Measurements from ENCODE around the gene PTPN7. TPM values are rescaled to one million over a fixed set of nuclear protein-coding genes. Genes with fewer than 3 reads are reported as not detected.
"Not testable (repeated sequence)": the region's sequence is repeated elsewhere in the genome, so short reads cannot be mapped to it uniquely, and the experiment has no call there.

The PTPN7 gene
- total RNA-seq, 1 donor from 2014 or later, result 303 TPM

- intact Hi-C loops (cut with micrococcal nuclease), result no loop called here
Observed at GRCh38 chr1:202154148-202154765, 6.1 kb downstream of the PTPN7 start.

GRCh38 chr1:202153284-202153683 lies 7.1 kb downstream of the PTPN7 start:
- intact Hi-C loops (cut with micrococcal nuclease), result no loop called here

- intact Hi-C loops (cut with micrococcal nuclease), result no loop called here
Observed at GRCh38 chr1:202152399-202152798, 8.0 kb downstream of the PTPN7 start.

- intact Hi-C loops (cut with micrococcal nuclease), result no loop called here
Observed at GRCh38 chr1:202151045-202151444, 9.4 kb downstream of the PTPN7 start.

- intact Hi-C loops (cut with micrococcal nuclease), result no loop called here
Observed at GRCh38 chr1:202150602-202151001, 9.8 kb downstream of the PTPN7 start.

GRCh38 chr1:202150187-202150586 lies 10.2 kb downstream of the PTPN7 start:
- intact Hi-C loops (cut with micrococcal nuclease), result no loop called here

- intact Hi-C loops (cut with micrococcal nuclease), result no loop called here
Observed at GRCh38 chr1:202149566-202149965, 10.8 kb downstream of the PTPN7 start.

- intact Hi-C loops (cut with micrococcal nuclease), result no loop called here
Observed at GRCh38 chr1:202148391-202148790, 12.0 kb downstream of the PTPN7 start.

- intact Hi-C loops (cut with micrococcal nuclease), result no loop called here
Observed at GRCh38 chr1:202146993-202147392, 13.4 kb downstream of the PTPN7 start.

- intact Hi-C loops (cut with micrococcal nuclease), result no loop called here
Observed at GRCh38 chr1:202146279-202146678, 14.1 kb downstream of the PTPN7 start.

GRCh38 chr1:202145744-202146140 lies 14.7 kb downstream of the PTPN7 start:
- intact Hi-C loops (cut with micrococcal nuclease), result loop anchor here (1.0 kb wide), 1 partner anchor 14 kb away; no protein-coding TSS in a partner anchor

GRCh38 chr1:202145068-202145743 lies 15.2 kb downstream of the PTPN7 start:
- intact Hi-C loops (cut with micrococcal nuclease), result loop anchor here (1.0 kb wide), 1 partner anchor 14 kb away; no protein-coding TSS in a partner anchor

GRCh38 chr1:202144402-202145067 lies 15.9 kb downstream of the PTPN7 start, which contains the start of gene ARL8A:
Gene ARL8A, minus strand, starts transcription at chr1:202144737. Its CDS starts 165 bp downstream, at chr1:202144572.
- intact Hi-C loops (cut with micrococcal nuclease), result loop anchor here (1.0 kb wide), 2 partner anchors 15 to 189 kb away; partner anchors contain the start of gene TIMM17A

- intact Hi-C loops (cut with micrococcal nuclease), result loop anchor here (1.0 kb wide), 1 partner anchor 189 kb away; the partner anchor contains the start of gene TIMM17A
Observed at GRCh38 chr1:202143768-202144401, 16.5 kb downstream of the PTPN7 start.

- intact Hi-C loops (cut with micrococcal nuclease), result no loop called here
Observed at GRCh38 chr1:202143011-202143767, 17.2 kb downstream of the PTPN7 start.

GRCh38 chr1:202141468-202141867 lies 18.9 kb downstream of the PTPN7 start:
- intact Hi-C loops (cut with micrococcal nuclease), result not testable (repeated sequence)

GRCh38 chr1:202140833-202141232 lies 19.6 kb downstream of the PTPN7 start:
- intact Hi-C loops (cut with micrococcal nuclease), result no loop called here

GRCh38 chr1:202135221-202135721 lies 25.1 kb downstream of the PTPN7 start:
- intact Hi-C loops (cut with micrococcal nuclease), result loop anchor here (1.0 to 2.0 kb wide), 3 partner anchors 126 to 238 kb away; no protein-coding TSS in a partner anchor

- intact Hi-C loops (cut with micrococcal nuclease), result loop anchor here (1.0 to 2.0 kb wide), 3 partner anchors 125 to 238 kb away; no protein-coding TSS in a partner anchor
Observed at GRCh38 chr1:202134645-202135172, 25.7 kb downstream of the PTPN7 start.

- intact Hi-C loops (cut with micrococcal nuclease), result loop anchor here (2.0 kb wide), 1 partner anchor 237 kb away; no protein-coding TSS in a partner anchor
Observed at GRCh38 chr1:202133989-202134388, 26.4 kb downstream of the PTPN7 start.

Data from T-helper 2 cell treated with Interferon-gamma antibody and Interleukin-4, amounts not matched to agents 100 ng/mL and 5 ng/mL, for 36 hours (primary cell).